Endothelial cell of umbilical vein (primary cell): ENCODE data around the gene PTGES3L. TPM values are rescaled to one million over a fixed set of nuclear protein-coding genes. Genes with fewer than 3 reads are reported as not detected.

Experiments
- BruUV-seq: library from RNA; stranded (reverse); fragments of 400-500 nt; replicated peaks from 2 replicates; lab custom pipeline; 2021; lab: Mats Ljungman, UMichigan
- CTCF ChIA-PET: fragments of 300-600, 350-600 bp; sonication (Branson Sonifier 250); formaldehyde crosslinking; loops from one replicate; lab custom pipeline; 2021; ENCODE audit warnings: antibody characterized with exemption, inconsistent platforms; lab: Charles Lee
- POLR2A ChIA-PET: fragments of 300-600, 350-600 bp; sonication (Branson Sonifier 250); formaldehyde crosslinking; loops from one replicate; lab custom pipeline; 2021; ENCODE audit warnings: antibody characterized with exemption, inconsistent platforms; lab: Charles Lee
- DNase-seq: peaks from one replicate; pipeline ENCODE4 v3.0.0-alpha.2; 2011; ENCODE audit warnings: low read depth, low spot score
- FAIRE-seq: peaks from 2 replicates; lab custom pipeline; 2011; peaks lifted over from hg19 to GRCh38; lab: Jason Lieb, UNC
- H2AFZ ChIP-seq: 2 replicates; pipeline ENCODE4 v1.6.0; 2012; ENCODE audit warnings: low read depth, low read length, control low read depth, inconsistent platforms
- H3K27ac ChIP-seq: 2 replicates; pipeline ENCODE4 v1.5.1; 2011; ENCODE audit warnings: low read depth, mild to moderate bottlenecking, control low read depth, low read length, moderate library complexity; ENCODE audit not compliant: insufficient read depth
- H3K27me3 ChIP-seq, 2 experiments: 2 replicates each; pipeline versions ENCODE4 v1.6.0 to v1.6.1; 2011; ENCODE audit warnings: low read length in 2 of 2, mixed read lengths in 1 of 2; ENCODE audit not compliant: control insufficient read depth in 2 of 2, insufficient read depth in 2 of 2
- H3K36me3 ChIP-seq, 2 experiments: 2 replicates in 1 of 2; 3 replicates in 1 of 2; pipeline ENCODE4 v1.5.1; 2011; ENCODE audit warnings: low read length in 2 of 2, mild to moderate bottlenecking in 1 of 2, moderate library complexity in 1 of 2; ENCODE audit not compliant: control insufficient read depth in 2 of 2, insufficient read depth in 2 of 2; ENCODE audit errors: extremely low read depth in 1 of 2
- H3K4me1 ChIP-seq: 3 replicates; pipeline ENCODE4 v1.5.1; 2011; ENCODE audit warnings: mild to moderate bottlenecking, low read length; ENCODE audit not compliant: control insufficient read depth, insufficient read depth; ENCODE audit errors: extremely low read depth
- H3K4me2 ChIP-seq: 2 replicates; pipeline ENCODE4 v1.6.1; 2011; ENCODE audit warnings: low read length, control low read depth, mixed read lengths; ENCODE audit not compliant: insufficient read depth
- H3K4me3 ChIP-seq, 3 experiments: fragments of 200-600 bp in 1 of 3; sonication (generic), shearing (Covaris generic) in 1 of 3; replicated peaks in 1 of 3; 2 replicates each; pipeline ENCODE4 v1.5.1; 2011 to 2016; ENCODE audit warnings: control low read depth in 3 of 3, low read length in 3 of 3, mild to moderate bottlenecking in 2 of 3, inconsistent platforms in 1 of 3, low read depth in 1 of 3, moderate library complexity in 1 of 3; ENCODE audit not compliant: insufficient read depth in 1 of 3
- H3K79me2 ChIP-seq: 2 replicates; pipeline ENCODE4 v1.6.0; 2012; ENCODE audit warnings: low read length, inconsistent platforms; ENCODE audit not compliant: control insufficient read depth, insufficient read depth
- H3K9ac ChIP-seq: replicated peaks from 2 replicates; pipeline ENCODE3; 2011; ENCODE audit warnings: low read length, control low read depth; ENCODE audit not compliant: insufficient read depth; ENCODE audit errors: extremely low read depth
- H3K9me1 ChIP-seq: replicated peaks from 3 replicates; pipeline ENCODE4 v1.6.0; 2011; ENCODE audit warnings: mild to moderate bottlenecking, low read length; ENCODE audit not compliant: control insufficient read depth, insufficient read depth; ENCODE audit errors: extremely low read depth
- H3K9me3 ChIP-seq: replicated peaks from 2 replicates; pipeline ENCODE4 v1.5.1; 2012; ENCODE audit warnings: low read length, inconsistent platforms; ENCODE audit not compliant: control insufficient read depth, insufficient read depth
- H4K20me1 ChIP-seq: replicated peaks from 2 replicates; pipeline ENCODE3; 2011; ENCODE audit warnings: mild to moderate bottlenecking, low read length; ENCODE audit not compliant: control insufficient read depth, insufficient read depth; ENCODE audit errors: extremely low read depth
- EZH2 ChIP-seq: IDR thresholded peaks from 2 replicates; pipeline ENCODE4 v1.6.1; 2012; ENCODE audit warnings: borderline replicate concordance, low read depth, mild to moderate bottlenecking, moderate library complexity, low read length, inconsistent platforms; ENCODE audit not compliant: severe bottlenecking
- FOS ChIP-seq: IDR thresholded peaks from 2 replicates; pipeline ENCODE4 v1.6.1; 2011; ENCODE audit warnings: mild to moderate bottlenecking, low read length, moderate library complexity, borderline replicate concordance; ENCODE audit not compliant: insufficient read depth
- GATA2 ChIP-seq: IDR thresholded peaks from 2 replicates; pipeline ENCODE4 v1.7.0; 2011; ENCODE audit warnings: low read depth, mild to moderate bottlenecking, moderate library complexity, mixed read lengths, low read length; ENCODE audit not compliant: insufficient read length, insufficient read depth
- JUN ChIP-seq: IDR thresholded peaks from 2 replicates; pipeline ENCODE4 v1.6.1; 2011; ENCODE audit warnings: borderline replicate concordance, low read depth; ENCODE audit not compliant: insufficient read length, insufficient read depth
- POLR2A ChIP-seq: IDR thresholded peaks from 2 replicates; pipeline ENCODE4 v1.6.1; 2012; ENCODE audit warnings: low read depth, mild to moderate bottlenecking, control low read depth, low read length
- POLR2AphosphoS5 ChIP-seq: IDR thresholded peaks from 2 replicates; pipeline ENCODE4 v1.6.1; 2012; ENCODE audit warnings: low read depth, mild to moderate bottlenecking, control low read depth, low read length, moderate library complexity; ENCODE audit not compliant: insufficient read depth
- dilution Hi-C: fragments of 300-500 bp; cut with MboI; formaldehyde crosslinking; loops from one replicate; pipeline ENCODE4 v1.15.0; 2019; ENCODE audit warnings: low sequenced_read_pairs; ENCODE audit not compliant: extremely low pct_ligation_motif_present
- intact Hi-C: fragments of 100-400 bp; cut with micrococcal nuclease; formaldehyde crosslinking; loops from one replicate; pipeline ENCODE4 v1.10.0; 2022
- polyA plus RNA-seq, 4 experiments: library from polyadenylated mRNA; depleted of rRNA in 3 of 4; stranded (reverse) in 3 of 4; unstranded in 1 of 4; fragments of >200 nt; gene quantifications; 2 replicates each; pipeline versions ENCODE4 v1.2.1 to v1.2.3, GENCODE V29; 2011 to 2012; ENCODE audit warnings: missing spikeins in 1 of 4
- small RNA-seq: library from RNA; depleted of rRNA; stranded (forward); fragments of <200 nt; gene quantifications from one replicate; pipeline ENCODE3, GENCODE V24; 2012; ENCODE audit warnings: low replicate concordance, low read depth; ENCODE audit not compliant: insufficient read depth, insufficient read length
- total RNA-seq: library from RNA; stranded (reverse); gene quantifications from 2 replicates; pipeline ENCODE4 v1.2.3, GENCODE V29; 2021
- TF ChIP-seq, protein P1 (sequence below), 2 donors: IDR thresholded peaks; 1 replicate in 1 of 2; 2 replicates in 1 of 2; pipeline ENCODE4 v1.5.1; 2011; ENCODE audit warnings: low read length in 2 of 2, mild to moderate bottlenecking in 2 of 2, moderate library complexity in 2 of 2, control low read depth in 1 of 2, inconsistent platforms in 1 of 2, low read depth in 1 of 2; ENCODE audit not compliant: insufficient read depth in 1 of 2; ENCODE audit errors: extremely low read depth in 1 of 2

PTGES3L gene
- total and polyA plus RNA-seq, 2 donors (not counting 3 experiments of a cell fraction or from before 2014, with no cell fraction given), result 0.23 TPM; not detected in 1

DNA sequence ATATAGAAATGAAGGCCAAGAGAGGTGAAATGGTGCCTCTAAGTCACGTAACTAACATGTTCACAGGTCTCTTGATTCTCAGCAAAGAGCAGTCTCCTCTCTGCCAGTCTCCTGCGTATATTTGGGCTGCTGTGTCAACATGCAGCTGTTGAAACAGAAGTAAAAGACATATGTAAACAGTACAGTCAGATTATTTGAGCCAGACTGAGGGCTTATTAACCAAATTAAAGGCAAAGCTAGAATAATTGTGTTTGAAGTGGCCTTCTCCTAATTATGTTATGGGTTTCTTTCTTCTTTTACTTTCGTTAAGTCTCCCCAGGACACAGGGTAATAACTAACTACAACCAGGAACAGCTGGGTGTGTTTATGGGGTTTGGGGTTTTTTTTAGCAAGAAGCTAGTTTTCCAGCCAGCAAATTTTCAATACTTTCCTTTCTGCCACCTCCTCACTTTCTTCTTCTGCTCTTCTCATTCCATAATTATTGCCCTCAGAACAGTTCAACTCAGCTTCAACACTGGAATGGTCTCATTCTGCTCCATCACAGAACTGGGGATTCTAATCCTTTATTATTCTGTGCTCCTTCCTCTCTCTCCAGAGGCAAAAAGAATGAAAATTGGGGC is 60.9 kb downstream of the PTGES3L start:
- POLR2A ChIA-PET, result no interaction called here
- no peak for FAIRE-seq

More for the DNA sequence above, 60.9 kb downstream of the PTGES3L start:
- Histone ChIP-seq H3K4me2 (no peak overlapping the region), H3K9ac (no peak overlapping the region), H3K9me1 (no peaks in the 10 kb centered on the region), H3K27me3 (peaks cover 3 to 5% of the 10 kb centered on the region in 2 experiments), H4K20me1 (no peaks in the 10 kb centered on the region), H2AFZ (no peak overlapping the region), H3K79me2 (no peaks in the 10 kb centered on the region), H3K27ac (no peak overlapping the region), H3K4me1 (peaks cover 6% of the 10 kb centered on the region), H3K36me3 (no peaks in the 10 kb centered on the region), H3K9me3 (no peaks in the 10 kb centered on the region), H3K4me3 (no peak overlapping the region)
- intact Hi-C loops, result no loop called here
- CTCF ChIA-PET, result interaction anchor here (0.8 to 1.9 kb wide), 3 partner anchors 10 to 105 kb away, joined by 3 to 11 read pairs (median 5); no protein-coding TSS in a partner anchor
- BruUV-seq, result no TSS peak
- no peak for TF ChIP-seq POLR2A
- no peak for TF ChIP-seq POLR2AphosphoS5
- TF ChIP-seq, protein P1, sequence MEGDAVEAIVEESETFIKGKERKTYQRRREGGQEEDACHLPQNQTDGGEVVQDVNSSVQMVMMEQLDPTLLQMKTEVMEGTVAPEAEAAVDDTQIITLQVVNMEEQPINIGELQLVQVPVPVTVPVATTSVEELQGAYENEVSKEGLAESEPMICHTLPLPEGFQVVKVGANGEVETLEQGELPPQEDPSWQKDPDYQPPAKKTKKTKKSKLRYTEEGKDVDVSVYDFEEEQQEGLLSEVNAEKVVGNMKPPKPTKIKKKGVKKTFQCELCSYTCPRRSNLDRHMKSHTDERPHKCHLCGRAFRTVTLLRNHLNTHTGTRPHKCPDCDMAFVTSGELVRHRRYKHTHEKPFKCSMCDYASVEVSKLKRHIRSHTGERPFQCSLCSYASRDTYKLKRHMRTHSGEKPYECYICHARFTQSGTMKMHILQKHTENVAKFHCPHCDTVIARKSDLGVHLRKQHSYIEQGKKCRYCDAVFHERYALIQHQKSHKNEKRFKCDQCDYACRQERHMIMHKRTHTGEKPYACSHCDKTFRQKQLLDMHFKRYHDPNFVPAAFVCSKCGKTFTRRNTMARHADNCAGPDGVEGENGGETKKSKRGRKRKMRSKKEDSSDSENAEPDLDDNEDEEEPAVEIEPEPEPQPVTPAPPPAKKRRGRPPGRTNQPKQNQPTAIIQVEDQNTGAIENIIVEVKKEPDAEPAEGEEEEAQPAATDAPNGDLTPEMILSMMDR (IDR thresholded peaks at IDR 0.05; ENCODE audit: extremely low read depth in 1 of 2, insufficient read depth in 1 of 2, low read depth in 1 of 2, low read length in 2 of 2), result no peak
- TF ChIP-seq FOS, result no peak
- no peak for TF ChIP-seq JUN
- no peak for TF ChIP-seq GATA2
- no peak for TF ChIP-seq EZH2
- DNase-seq, result no peak
- dilution Hi-C loops, result no loop called here

Small RNAs within 50 kb of the gene (small RNA-seq; reads per million reads assigned to genes)
- gene AARSD1, result 3.7 reads per million, percentile 26 among the genes with 10 or more reads in this experiment
- gene RF00561, result not detected

Other genes with a start within 250 kb of the PTGES3L start
- gene EZH1, start 235.0 kb downstream of the PTGES3L start, total RNA-seq, result 29.8 and 31.4 TPM in 2 replicates
- 27.8 and 33.7 TPM in 2 replicates for gene EZH1, start 235.0 kb downstream of the PTGES3L start, polyA plus RNA-seq
- 71.0 and 106 TPM in 2 replicates for gene RAMP2, start 218.9 kb downstream of the PTGES3L start, total RNA-seq
- 192 and 262 TPM in 2 replicates for gene RAMP2, start 218.9 kb downstream of the PTGES3L start, polyA plus RNA-seq
- gene VPS25, start 206.6 kb downstream of the PTGES3L start, total RNA-seq, result 45.0 and 47.1 TPM in 2 replicates
- gene VPS25, start 206.6 kb downstream of the PTGES3L start, polyA plus RNA-seq, result 86.8 and 107 TPM in 2 replicates
- 1.9 TPM in 2 replicates for gene WNK4, start 199.5 kb downstream of the PTGES3L start, total RNA-seq
- 0.48 and 0.84 TPM in 2 replicates for gene WNK4, start 199.5 kb downstream of the PTGES3L start, polyA plus RNA-seq
- 56.6 and 57.5 TPM in 2 replicates for gene COA3, start 181.4 kb downstream of the PTGES3L start, total RNA-seq
- 126 and 139 TPM in 2 replicates for gene COA3, start 181.4 kb downstream of the PTGES3L start, polyA plus RNA-seq
- not detected in 2 replicates for gene CNTD1, start 181.2 kb downstream of the PTGES3L start, total RNA-seq
- not detected in 2 replicates for gene CNTD1, start 181.2 kb downstream of the PTGES3L start, polyA plus RNA-seq
- gene BECN1, start 155.8 kb downstream of the PTGES3L start, total RNA-seq, result 92.3 and 93.5 TPM in 2 replicates
- 51.4 and 63.1 TPM in 2 replicates for gene BECN1, start 155.8 kb downstream of the PTGES3L start, polyA plus RNA-seq
- gene PSME3, start 146.7 kb downstream of the PTGES3L start, total RNA-seq, result 126 and 133 TPM in 2 replicates
- gene PSME3, start 146.7 kb downstream of the PTGES3L start, polyA plus RNA-seq, result 94.7 and 98.4 TPM in 2 replicates
- 1.6 and 1.9 TPM in 2 replicates for gene AOC2, start 135.5 kb downstream of the PTGES3L start, total RNA-seq
- 0.62 and 0.65 TPM in 2 replicates for gene AOC2, start 135.5 kb downstream of the PTGES3L start, polyA plus RNA-seq
- 0.27 and 0.44 TPM in 2 replicates for gene AOC3, start 128.9 kb downstream of the PTGES3L start, total RNA-seq
- 0.11 and 0.19 TPM in 2 replicates for gene AOC3, start 128.9 kb downstream of the PTGES3L start, polyA plus RNA-seq
- gene G6PC1, start 79.3 kb downstream of the PTGES3L start, total RNA-seq, result not detected in 2 replicates
- not detected in 2 replicates for gene G6PC1, start 79.3 kb downstream of the PTGES3L start, polyA plus RNA-seq
- 39.7 and 53.2 TPM in 2 replicates for gene AARSD1, start 15.6 kb downstream of the PTGES3L start, total RNA-seq
- gene AARSD1, start 15.6 kb downstream of the PTGES3L start, polyA plus RNA-seq, result 38.3 and 42.8 TPM in 2 replicates
- gene RUNDC1, start 485 bp upstream of the PTGES3L start, total RNA-seq, result 11.7 and 12.0 TPM in 2 replicates
- gene RUNDC1, start 485 bp upstream of the PTGES3L start, polyA plus RNA-seq, result 7.3 and 9.2 TPM in 2 replicates
- 1,014 and 1,102 TPM in 2 replicates for gene RPL27, start 18.3 kb upstream of the PTGES3L start, total RNA-seq
- gene RPL27, start 18.3 kb upstream of the PTGES3L start, polyA plus RNA-seq, result 2,467 and 2,620 TPM in 2 replicates
- gene IFI35, start 26.7 kb upstream of the PTGES3L start, total RNA-seq, result 9.4 and 11.1 TPM in 2 replicates
- gene IFI35, start 26.7 kb upstream of the PTGES3L start, polyA plus RNA-seq, result 22.5 and 23.5 TPM in 2 replicates
- gene VAT1, start 42.3 kb upstream of the PTGES3L start, total RNA-seq, result 482 and 487 TPM in 2 replicates
- 339 and 370 TPM in 2 replicates for gene VAT1, start 42.3 kb upstream of the PTGES3L start, polyA plus RNA-seq
- gene RND2, start 45.2 kb upstream of the PTGES3L start, total RNA-seq, result 0.53 and 0.97 TPM in 2 replicates
- gene RND2, start 45.2 kb upstream of the PTGES3L start, polyA plus RNA-seq, result 0.60 and 0.81 TPM in 2 replicates
- gene BRCA1, start 145.3 kb upstream of the PTGES3L start, total RNA-seq, result 25.7 and 29.0 TPM in 2 replicates
- gene BRCA1, start 145.3 kb upstream of the PTGES3L start, polyA plus RNA-seq, result 13.5 and 14.3 TPM in 2 replicates
- 52.1 and 57.0 TPM in 2 replicates for gene NBR1, start 191.1 kb upstream of the PTGES3L start, total RNA-seq
- gene NBR1, start 191.1 kb upstream of the PTGES3L start, polyA plus RNA-seq, result 22.9 and 26.4 TPM in 2 replicates
- 11.5 and 14.8 TPM in 2 replicates for gene TMEM106A, start 231.8 kb upstream of the PTGES3L start, total RNA-seq
- gene TMEM106A, start 231.8 kb upstream of the PTGES3L start, polyA plus RNA-seq, result 12.9 and 14.3 TPM in 2 replicates
- gene CCDC200, start 248.5 kb upstream of the PTGES3L start, total RNA-seq, result not detected in 2 replicates
- not detected in 2 replicates for gene CCDC200, start 248.5 kb upstream of the PTGES3L start, polyA plus RNA-seq